NCI-H1092 treated with DMSO at 0.1 percent for 48 hours (cell line): ENCODE data around the gene ZNF263.
"Not testable (repeated sequence)": the region's sequence is repeated elsewhere in the genome, so short reads cannot be mapped to it uniquely, and the experiment has no call there.

Experiments
- DNase-seq: peaks from one replicate; lab custom pipeline; 2025; lab: John Stamatoyannopoulos, UW

Gene ZNF263

DNA sequence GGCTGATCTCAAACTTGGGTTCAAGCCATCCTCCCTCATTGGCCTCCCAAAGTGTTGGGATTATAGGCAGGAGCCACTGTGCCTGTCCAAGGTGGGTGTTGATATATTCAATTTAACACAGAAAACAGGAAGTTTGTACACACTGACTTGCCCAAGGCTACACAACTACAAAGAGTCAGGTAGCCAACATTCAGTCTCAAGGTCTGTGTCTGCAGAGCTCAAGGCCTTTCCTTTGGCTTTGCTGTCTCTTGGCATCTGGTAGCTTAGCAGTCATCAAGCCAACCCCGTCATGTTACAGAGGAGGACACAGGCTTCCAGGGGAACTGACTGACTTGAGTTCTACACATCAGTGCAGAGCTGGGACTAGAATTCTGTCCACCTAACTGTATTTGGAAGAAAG is 15.0 kb upstream of the ZNF263 start:
- DNase-seq, result no peak

DNA sequence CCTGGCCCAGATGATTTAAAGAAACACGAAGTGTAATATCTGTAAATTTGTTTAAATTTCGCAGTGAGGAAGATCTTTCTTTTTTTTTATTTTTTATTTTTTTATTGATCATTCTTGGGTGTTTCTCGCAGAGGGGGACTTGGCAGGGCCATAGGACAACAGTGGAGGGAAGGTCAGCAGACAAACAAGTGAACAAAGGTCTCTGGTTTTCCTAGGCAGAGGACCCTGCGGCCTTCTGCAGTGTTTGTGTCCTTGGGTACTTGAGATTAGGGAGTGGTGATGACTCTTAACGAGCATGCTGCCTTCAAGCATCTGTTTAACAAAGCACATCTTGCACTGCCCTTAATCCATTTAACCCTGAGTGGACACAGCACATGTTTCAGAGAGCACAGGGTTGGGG is 12.6 kb upstream of the ZNF263 start:
- DNase-seq, result not testable (repeated sequence)

DNA sequence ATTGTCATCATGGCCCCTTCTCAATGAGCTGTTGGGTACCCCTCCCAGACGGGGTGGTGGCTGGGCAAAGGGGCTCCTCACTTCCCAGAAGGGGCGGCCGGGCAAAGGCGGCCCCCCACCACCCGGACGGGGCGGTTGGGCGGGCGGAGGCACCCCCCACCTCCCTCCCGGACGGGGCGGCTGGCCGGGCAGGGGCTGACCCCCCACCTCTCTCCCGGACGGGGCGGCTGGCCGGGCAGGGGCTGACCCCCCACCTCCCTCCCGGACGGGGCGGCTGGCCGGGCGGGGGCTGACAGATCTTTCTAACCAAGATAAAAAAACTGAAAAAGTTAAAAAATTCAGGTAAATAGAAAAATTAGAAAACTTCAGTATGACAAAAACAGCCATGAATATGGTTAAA is 12.0 kb upstream of the ZNF263 start:
- DNase-seq, result not testable (repeated sequence)

DNA sequence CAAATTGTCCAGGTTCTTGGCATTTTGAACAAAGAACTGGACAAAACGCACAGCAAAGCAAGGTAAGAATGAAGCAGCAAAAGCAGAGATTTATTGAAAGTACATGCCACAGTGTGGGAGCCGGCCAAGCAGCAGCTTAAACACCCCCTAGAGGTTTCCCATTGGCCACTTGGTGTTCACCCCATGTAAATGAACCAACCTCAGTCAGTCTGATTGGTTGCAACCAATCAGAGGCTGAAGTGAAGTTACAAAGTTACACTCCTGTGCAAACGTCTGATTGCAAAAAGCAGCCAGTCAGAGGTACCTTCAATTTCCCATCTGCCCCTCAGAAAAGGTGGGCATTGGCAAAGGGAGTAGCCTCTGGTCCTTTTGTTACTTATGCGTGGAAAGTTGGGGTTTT is 8.8 kb upstream of the ZNF263 start:
- no peak for DNase-seq

DNA sequence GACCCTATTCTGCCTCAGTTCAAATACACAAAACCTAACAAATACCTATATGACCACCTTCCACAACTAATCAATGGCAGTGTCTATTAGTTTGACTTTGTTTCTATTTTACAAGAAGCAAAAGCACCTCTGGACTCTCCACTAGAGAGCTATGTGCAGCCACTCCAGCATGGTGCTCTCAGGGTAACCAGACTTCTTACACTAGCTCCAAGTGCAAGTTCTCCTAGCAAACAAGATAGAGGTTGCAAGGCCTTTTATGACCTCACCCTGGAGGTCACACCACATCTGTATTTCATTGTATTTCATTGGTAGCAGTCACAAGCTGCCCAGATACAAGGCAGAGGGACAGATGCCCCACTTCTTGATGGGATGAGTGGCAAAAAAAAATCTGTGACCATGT is 8.3 kb upstream of the ZNF263 start:
- DNase-seq, result no peak

DNA sequence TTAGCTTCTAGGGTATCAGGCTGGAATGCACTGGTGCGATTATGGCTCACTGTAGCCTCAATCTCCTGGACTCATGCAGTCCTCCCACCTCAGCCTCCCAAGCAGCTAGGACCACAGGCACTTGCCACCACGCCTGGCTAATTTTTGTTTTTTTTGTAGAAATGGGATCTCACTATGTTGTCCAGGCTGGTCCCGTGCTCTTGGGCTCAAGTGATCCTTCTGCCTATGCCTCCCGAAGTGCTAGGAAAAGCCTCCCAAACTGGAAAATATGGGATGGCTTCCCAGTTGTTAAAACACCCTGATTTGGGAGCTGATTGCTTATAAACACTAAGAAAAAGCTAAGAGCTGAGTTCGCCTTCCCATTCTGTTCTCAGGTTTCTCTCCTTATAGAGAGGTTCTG is 6.6 kb upstream of the ZNF263 start:
- DNase-seq, result no peak

DNA sequence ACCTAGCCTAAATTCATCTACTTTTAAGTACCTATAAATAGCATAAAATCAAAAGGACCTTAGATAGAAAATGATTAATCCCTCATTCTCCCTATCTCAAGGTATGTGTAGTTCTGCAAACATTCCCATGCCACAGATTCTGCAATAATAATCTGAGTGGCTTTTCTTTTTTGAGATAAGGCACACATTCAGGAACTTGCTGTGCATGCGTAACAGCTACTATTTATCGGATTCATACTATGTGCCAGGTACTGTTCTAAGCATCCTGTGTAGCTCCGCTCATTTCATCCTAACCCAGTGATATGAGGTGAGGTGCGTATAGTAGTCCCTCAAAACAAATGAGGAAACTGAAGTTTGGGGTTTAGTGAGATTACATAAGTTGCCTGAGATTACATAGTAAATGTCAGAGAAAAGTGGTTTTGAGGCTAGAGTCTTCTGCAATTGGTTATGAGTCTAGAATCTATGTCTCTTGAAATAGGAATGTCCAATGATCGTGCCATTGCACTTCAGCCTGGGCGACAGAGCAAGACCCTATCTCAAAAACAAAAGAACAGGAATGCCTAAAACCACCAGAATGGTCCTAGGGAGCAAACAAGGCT is 2.0 kb upstream of the ZNF263 start:
- no peak for DNase-seq

DNA sequence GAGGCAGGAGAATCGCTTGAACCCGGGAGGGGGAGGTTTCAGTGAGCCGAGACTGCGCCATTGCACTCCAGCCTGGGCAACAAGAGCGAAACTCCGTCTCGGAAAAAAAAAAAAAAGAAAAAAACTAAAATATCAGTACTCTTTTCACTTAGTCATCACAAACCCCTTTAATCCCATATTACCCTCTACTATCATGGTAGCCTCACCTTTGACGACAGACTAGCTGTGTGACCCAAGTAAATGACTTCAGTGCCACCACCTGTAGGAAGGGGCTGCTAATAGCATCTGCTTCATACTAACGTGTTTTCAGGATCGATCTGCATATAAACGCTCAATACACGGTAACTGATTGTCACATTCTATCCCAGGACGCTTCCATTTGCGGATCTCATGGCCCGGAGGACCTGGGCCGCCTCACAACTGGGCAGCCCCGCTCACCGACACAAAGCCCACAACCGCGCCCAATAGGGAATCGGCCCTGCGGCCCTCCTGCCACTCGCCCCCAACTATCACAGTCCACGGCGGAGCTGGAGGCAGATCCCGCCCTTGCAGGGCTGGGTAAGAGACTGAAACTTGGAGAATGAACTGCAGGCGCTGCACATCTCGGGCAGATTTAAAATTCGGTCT is 1.1 kb upstream of the ZNF263 start:
- DNase-seq, result peak; percentile 91

DNA sequence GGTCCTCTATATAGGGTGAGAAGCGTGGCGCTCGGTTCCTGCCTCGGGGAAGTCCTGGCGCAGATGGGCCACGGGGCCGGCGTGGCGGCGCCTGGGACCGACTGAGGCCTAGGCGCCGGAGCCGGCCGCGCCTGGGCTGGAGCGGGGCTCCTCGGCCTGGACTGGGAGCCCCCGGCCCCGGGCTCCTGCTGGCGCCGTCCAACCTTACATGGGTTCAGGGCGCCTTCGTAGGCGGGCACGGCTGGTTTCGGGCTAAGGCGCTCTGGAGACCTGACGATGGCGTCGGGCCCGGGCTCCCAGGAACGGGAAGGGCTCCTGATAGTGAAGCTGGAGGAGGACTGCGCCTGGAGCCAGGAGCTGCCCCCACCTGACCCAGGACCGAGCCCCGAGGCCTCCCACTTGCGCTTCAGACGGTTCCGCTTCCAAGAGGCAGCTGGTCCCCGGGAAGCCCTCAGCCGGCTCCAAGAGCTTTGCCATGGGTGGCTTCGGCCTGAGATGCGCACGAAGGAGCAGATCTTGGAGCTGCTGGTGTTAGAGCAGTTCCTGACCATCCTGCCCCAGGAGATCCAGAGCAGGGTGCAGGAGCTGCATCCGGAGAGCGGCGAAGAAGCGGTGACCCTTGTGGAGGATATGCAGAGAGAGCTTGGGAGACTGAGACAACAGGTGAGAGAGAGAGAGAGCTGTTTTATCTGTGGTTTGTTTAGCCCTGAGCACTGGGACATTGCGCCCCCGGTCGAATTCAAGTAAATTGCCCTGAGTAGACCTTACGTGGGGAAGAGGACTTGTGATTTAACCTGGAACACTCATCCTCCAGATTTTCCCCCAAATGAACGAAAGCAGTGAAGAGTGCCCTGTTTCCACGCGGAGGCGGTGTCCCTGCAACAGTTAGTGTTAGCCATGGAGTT is 504 bp downstream of the ZNF263 start:
- no peak for DNase-seq

DNA sequence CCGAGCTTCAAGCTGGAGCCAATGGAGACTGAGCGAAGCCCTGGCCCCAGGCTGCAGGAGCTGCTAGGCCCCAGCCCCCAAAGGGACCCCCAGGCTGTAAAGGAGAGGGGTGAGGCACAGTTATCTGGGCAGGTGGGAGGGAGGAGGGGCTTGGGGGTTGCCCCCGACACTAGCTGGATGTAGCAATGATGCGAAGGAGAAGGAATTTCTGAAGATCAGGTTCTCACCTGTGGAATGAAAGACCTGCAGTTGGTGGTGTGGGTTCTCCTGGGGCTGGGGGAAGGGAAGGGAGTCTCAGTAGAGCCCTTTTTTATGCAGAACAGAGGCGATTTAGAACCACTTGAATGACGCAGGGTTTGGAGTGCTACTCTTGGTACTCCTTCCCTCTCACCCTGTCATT is 1.8 kb downstream of the ZNF263 start:
- DNase-seq, result no peak

DNA sequence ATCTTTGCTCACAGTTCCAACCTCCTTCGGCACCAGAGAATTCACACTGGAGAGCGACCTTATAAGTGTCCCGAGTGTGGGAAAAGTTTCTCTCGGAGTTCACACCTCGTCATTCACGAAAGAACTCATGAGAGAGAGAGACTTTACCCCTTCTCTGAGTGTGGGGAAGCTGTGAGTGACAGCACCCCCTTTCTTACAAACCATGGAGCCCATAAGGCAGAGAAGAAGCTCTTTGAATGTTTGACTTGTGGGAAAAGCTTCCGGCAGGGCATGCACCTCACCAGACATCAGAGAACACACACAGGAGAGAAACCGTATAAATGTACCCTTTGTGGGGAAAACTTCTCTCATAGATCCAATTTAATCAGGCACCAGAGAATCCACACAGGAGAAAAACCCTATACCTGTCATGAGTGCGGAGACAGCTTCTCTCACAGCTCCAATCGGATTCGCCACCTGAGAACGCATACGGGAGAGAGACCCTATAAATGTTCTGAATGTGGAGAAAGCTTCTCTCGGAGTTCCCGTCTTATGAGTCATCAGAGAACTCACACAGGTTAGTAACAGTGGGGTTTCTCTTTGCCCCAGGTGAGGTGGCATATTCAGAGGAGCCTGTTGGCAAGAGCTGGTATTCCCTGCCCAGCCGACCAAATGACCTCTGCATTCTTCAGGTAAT is 6.8 kb downstream of the ZNF263 start:
- DNase-seq, result no peak

DNA sequence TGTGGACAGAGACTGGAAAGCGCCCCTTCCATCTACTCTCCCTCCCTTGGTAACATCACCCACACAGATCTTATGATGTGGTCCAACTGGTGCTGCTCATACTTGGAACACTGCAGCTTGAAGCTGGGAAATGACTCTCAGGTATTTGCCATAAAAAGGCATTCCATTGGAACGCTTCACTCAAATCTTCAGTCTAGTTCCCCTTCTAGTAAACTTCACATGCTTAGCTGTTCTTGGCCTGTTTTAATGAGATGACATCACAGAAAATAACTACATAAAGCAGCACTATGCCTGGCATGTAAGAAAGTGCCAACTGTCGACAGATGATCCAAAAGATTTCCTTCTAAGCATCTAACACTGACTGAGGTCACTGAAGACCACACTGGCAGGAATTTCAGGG is 9.3 kb downstream of the ZNF263 start:
- DNase-seq, result no peak

DNA sequence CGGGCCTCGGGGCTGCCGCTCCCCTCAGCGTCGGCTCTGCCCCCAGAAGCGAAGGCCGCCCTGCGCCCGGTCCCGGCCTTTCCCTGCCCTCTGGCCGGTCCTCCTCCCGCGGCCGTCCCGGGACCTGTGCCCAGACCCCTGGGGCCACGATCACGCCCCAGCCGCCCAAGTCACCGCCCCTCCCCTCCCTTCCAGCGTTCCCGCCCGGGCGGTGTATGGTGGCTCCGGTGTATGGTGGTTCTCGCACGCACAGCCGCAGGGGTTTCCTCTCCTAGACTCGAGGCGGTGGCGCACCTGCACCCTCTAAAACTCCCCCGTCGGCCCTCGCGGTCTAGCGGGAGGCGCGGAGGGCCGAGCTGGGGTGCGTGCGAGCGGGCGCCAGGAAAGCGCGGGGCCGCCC is 11.9 kb downstream of the ZNF263 start:
- no peak for DNase-seq

DNA sequence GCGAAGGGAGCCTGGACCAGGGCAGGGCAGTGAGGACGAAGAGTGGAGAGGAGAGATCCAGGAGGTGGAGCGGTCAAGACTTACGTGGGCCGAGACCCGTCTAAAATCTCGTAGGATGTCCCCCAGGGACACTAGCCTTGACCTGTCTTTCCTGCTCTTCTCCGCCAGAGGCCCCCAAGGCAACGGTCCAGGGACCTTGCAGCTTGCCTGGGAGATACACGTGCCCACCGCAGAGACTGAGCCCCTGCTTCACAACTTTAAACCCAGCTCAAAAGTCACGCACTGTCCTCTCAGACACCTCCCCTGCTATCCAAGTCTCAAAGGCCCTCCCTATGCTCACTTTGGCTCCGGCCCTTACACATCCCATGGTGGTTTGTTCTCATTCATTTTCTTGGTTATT is 12.5 kb downstream of the ZNF263 start:
- no peak for DNase-seq

DNA sequence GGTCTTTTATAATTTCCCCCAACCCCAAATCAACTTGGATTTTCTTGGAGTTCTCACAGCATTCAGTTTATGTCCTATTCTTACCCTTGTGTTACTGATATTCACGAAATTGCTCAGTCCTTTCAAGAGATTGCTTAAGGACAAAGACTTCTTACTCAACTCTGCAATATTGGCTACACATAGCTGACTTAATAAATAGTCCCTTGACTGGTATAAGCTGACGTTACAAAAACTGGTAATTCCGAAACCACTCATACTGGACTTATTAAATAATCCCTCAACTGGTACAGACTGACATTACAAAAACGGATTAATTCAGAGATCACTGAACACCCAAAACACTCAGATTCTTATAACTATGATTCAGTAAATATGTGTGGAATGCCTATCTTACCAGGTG is 21.1 kb downstream of the ZNF263 start:
- no peak for DNase-seq

DNA sequence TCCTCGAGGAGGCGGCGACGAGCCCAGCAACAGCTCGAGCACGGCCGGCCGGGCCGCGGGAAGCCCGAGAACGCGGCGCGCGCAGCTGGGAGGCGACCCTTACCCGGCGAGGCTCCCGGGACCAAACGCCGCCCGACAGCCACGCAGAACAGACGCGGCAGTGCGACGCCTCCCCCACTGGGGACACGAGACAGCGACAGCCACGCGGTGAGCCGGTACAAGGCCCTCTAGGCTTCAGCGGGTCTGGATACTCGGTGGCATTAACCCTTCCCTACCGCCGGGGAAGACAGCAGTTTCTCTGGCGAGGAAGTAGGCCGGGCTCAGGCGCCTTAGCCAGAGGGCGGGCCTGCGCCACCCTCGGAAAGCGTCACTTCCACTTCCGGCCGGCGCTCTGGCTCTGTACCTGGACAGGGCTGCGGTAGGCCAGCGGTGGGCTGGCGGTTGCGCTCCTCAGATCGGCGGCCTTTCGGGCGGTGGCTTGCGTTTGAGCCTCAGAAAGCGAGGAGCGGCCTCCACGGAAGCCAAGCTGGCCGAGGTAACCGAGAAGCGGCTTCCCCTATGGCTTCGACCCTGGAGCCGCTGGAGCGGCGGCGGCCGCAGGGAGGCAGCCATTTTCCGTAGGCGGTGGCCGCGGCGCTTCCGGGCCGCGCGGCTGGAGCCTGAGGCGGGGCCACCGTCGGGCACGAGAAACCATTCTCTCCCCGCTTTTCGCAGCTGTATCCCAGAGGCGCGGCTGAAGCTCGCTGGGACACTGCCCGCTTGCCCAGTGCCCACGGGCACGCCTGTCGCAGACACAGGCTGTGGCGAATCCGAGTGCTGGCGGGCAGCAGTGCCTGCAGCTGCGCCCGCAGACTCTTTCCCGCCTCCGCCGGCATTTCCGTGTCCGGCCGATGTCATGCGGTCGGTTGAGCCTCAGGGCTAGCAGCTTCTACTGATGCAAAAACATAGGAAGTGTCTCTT is 22.1 kb downstream of the ZNF263 start, which contains the start of the genes TIGD7 and ZNF75A:
TIGD7 (minus strand) TSS at position 322 of the 960 bp plus-strand sequence. CDS start 4,816 bp downstream, outside the sequence.
ZNF75A (plus strand) TSS at position 389 of the 960 bp plus-strand sequence. CDS start 2,932 bp downstream, outside the sequence.
- DNase-seq, result peak; percentile 90

DNA sequence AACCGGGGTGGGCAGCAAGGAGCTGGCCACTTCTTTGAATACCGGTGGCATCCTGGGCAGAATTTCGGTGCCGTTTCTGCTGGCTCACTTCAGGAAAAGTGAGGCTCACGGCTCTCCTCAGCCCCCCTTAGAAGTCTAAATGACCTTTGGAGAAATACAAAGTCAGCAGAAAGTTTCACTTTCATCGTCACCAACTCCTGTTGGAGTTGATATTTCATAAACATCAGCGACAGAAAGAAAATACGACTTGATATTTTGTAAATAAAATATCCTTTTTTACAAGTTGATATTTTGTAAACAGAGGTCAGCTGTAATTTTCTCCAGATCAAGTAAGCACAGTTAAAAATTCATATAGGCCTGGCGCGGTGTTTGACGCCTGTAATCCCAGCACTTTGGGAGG is 22.8 kb downstream of the ZNF263 start:
- no peak for DNase-seq

DNA sequence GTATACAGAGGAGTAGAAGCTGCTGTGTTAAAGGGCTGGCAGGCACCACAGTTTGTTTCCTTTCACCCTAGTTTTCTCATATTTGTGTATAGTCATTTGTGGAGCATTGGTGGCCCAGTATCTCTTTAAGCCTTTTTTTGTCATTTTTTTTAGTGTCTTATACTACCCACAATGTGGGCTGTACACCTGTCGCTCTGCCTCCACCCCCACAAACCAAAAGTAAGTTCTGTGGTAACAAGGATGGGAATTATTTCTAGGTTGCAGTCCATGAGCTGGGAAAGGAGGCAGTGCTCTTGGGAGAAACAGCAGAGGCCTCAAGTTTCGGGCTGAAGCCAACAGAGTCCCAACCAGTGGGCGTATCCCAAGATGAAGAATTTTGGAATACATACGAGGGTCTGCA is 28.2 kb downstream of the ZNF263 start:
- DNase-seq, result no peak

DNA sequence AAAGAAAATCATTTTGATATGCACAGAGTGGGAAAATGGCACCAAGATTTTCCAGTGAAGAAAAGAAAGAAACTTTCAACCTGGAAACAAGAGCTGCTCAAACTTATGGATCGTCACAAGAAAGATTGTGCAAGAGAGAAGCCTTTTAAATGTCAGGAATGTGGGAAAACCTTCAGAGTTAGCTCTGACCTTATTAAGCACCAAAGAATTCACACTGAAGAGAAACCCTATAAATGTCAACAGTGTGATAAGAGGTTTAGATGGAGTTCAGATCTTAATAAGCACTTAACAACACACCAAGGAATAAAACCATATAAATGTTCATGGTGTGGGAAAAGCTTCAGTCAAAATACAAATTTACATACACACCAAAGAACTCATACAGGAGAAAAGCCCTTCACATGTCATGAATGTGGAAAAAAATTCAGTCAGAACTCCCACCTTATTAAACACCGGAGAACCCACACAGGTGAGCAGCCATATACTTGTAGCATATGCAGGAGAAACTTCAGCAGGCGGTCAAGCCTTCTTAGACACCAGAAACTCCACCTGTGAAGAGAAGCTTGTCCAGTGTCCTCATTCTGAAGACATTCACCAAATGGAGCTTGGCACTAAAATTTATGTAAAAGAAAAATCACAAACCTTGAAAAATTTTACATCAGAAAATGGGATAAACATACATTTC is 34.2 kb downstream of the ZNF263 start:
- DNase-seq, result peak; percentile 5

DNA sequence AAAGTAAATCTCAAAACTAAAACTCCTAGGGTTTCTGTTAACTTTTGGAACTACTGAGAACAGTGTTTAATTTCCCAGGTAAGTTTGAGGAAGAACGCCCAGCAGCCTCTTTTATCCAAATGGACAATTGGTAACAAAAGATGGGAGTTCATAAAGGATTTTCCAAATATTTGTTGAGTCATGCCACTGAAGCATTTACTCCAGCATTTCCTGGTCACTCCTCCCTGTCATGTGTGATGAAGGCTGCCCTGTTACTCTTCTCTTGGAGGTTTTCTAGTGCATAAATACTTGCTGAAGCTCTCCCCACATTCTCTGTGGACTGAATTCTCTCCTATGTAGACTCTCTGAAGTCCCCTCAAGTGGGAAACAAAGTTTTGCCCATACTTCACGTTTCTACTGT is 38.5 kb downstream of the ZNF263 start:
- no peak for DNase-seq

DNA sequence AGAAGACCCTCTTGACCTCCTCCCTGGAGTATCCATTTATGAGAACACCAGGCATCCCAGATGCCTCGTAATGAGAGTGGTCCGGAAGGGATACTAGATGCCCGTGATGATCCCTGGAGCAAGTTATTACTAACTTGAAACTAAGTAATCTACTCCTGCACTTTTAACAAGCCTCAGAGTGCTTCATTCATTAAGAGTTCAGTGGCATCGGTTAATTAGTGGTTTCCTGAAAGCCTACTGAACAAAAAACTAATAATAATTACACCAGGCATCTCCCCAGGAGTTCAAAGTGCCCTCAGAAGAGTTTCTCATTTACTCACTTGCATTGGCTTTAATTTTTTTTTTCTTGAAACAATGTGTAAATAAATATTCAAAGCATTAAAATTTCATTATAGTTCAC is 44.2 kb downstream of the ZNF263 start:
- no peak for DNase-seq
